ENCODE measurements around the gene CDC14B. TPM values are rescaled to one million over a fixed set of nuclear protein-coding genes. Genes with fewer than 3 reads are reported as not detected.

Gene CDC14B
- total RNA-seq, 1 donor, result 26.8 TPM

DNA sequence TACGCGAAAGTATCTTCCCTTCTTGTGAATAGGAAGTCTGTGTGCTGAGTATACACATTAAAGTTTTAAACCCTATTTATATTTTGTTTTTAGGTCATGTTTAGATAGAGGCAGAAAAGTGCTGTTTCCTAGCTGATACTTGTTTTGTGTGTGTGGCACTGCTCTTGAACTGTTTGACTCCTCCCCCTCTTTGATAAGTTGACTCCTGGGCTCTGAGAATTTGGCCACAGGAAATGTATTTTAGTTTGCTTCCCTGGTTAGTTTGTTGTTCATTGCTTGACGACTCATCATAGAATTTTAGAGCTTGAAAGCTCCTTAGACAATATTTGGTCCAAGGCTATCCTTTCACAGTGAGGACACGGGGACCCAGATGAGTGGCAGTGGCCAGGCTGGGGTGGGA, 2.0 kb upstream of the CDC14B start:
- no peak for DNase-seq (ENCODE audit: low read depth)
- TF ChIP-seq, protein P1, sequence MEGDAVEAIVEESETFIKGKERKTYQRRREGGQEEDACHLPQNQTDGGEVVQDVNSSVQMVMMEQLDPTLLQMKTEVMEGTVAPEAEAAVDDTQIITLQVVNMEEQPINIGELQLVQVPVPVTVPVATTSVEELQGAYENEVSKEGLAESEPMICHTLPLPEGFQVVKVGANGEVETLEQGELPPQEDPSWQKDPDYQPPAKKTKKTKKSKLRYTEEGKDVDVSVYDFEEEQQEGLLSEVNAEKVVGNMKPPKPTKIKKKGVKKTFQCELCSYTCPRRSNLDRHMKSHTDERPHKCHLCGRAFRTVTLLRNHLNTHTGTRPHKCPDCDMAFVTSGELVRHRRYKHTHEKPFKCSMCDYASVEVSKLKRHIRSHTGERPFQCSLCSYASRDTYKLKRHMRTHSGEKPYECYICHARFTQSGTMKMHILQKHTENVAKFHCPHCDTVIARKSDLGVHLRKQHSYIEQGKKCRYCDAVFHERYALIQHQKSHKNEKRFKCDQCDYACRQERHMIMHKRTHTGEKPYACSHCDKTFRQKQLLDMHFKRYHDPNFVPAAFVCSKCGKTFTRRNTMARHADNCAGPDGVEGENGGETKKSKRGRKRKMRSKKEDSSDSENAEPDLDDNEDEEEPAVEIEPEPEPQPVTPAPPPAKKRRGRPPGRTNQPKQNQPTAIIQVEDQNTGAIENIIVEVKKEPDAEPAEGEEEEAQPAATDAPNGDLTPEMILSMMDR (IDR thresholded peaks at IDR 0.05; ENCODE audit: insufficient read depth, low read depth, low read length), result no peak
- H3K4me3 ChIP-seq (ENCODE audit: low read depth, low read length), result no peak overlapping the region

DNA sequence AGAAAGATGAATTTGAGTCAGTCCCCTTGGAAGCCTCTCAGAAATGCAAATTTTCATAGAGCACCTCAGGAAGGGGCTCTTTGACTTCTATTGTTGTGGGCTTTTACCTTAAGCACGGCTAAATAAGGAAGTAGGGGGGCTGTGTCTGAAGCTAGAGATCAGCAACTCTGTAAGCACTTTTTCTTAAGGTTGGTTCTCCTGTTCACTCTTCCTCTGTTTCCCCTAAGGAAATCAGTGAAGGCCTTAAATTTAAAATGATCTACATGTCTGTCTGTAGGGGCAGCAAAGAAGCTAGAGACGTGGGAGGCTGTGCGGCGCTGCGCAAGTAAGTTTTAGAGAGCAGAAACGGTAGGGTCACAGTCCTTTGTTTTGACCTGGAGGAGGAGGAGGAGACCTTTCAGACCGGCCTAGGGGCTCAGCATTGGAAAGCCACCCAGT, 1.2 kb upstream of the CDC14B start:
- no peak for DNase-seq (ENCODE audit: low read depth)
- TF ChIP-seq, protein P1 (IDR thresholded peaks at IDR 0.05; ENCODE audit: insufficient read depth, low read depth, low read length), result no peak
- H3K4me3 ChIP-seq (ENCODE audit: low read depth, low read length), result no peak overlapping the region

DNA sequence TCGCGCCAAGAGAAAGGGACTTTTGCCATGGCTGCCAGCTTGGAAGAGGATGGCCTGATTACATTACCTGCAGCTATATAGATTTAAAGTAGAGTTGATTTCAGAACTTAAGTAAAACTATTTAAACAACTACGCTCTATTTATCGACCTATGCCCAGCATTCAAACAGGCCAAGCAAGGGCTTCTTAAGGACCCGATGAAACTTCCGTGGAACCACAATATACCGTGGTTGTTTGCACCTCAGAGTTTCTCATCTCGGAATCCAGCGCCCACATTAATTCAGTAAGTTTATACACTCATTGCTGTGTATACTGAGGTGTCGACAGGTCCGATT, 505 bp upstream of the CDC14B start:
- DNase-seq (ENCODE audit: low read depth), result no peak
- H3K4me3 ChIP-seq (ENCODE audit: low read depth, low read length), result peak overlapping the region; percentile 60
- TF ChIP-seq, protein P1 (IDR thresholded peaks at IDR 0.05; ENCODE audit: insufficient read depth, low read depth, low read length), result no peak

DNA sequence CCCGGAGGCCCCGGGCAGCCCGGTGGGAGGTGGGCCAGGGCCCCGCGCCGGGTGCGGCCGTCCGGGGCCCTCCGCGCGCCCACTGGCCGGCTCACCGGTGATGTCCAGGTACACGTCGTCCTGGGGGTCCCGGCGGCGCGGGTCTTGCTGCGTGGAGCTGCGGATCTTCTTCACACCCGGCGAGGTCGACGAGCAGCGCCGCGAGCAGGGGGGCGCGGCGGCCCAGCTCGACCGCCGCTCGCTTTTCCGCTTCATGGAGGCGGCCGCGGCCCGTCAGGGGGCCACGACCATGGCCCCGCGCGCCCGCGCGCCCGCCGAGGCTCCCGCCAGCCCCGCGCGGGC, 548 bp downstream of the CDC14B start:
- no peak for DNase-seq (ENCODE audit: low read depth)
- TF ChIP-seq, protein P1 (IDR thresholded peaks at IDR 0.05; ENCODE audit: insufficient read depth, low read depth, low read length), result no peak

DNA sequence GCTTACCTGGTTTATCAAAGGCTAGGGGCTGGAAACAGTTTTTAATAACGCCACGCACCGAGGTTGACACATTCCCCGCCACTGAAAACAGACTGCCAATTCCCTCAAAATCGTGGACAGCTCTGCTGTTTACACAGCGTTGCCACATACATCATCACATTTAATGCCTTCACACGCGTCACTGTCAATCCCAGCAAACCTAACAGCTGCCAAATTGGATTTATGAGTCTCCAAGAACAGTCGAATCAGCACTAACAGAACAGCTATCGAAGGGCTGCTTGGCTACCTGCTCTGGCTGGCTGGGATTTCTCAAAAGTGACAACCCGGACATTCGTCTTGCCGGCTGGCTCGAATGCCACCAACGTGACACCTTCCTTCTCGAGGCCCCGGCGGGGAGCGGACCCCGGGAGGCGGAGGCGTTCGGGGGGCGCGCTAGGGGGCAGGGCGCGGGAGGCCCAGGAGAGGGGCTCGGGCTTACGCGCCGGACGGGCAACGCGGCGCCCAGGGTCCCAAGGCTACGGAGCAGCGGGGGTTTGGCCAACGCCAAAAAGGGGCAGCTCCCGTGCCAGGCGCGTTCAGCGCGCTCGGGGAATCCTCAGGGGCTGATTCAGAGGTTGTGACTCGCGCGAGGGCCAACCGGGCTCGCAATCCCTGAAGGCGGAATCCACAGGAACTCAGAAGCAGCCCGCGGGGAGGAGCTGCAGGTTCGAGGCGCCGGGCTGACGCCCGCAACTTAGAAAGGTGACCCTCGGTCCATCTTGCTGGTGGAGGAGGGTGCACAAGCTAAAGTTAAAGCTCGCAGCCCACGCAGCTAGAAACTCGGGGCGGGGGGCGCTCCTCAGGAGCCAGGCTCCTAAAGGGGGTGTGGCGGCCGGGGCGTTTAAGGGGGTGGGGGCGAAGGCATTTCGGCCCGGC, 1.2 kb downstream of the CDC14B start:
- H3K4me3 ChIP-seq (ENCODE audit: low read depth, low read length), result peak overlapping the region; percentile 68
- TF ChIP-seq, protein P1 (IDR thresholded peaks at IDR 0.05; ENCODE audit: insufficient read depth, low read depth, low read length), result no peak
- peak; percentile 37 for DNase-seq (ENCODE audit: low read depth)

More for the DNA sequence above, 548 bp downstream of the CDC14B start:
- H3K4me3 ChIP-seq (ENCODE audit: low read depth, low read length), result peak overlapping the region; percentile 68

DNA sequence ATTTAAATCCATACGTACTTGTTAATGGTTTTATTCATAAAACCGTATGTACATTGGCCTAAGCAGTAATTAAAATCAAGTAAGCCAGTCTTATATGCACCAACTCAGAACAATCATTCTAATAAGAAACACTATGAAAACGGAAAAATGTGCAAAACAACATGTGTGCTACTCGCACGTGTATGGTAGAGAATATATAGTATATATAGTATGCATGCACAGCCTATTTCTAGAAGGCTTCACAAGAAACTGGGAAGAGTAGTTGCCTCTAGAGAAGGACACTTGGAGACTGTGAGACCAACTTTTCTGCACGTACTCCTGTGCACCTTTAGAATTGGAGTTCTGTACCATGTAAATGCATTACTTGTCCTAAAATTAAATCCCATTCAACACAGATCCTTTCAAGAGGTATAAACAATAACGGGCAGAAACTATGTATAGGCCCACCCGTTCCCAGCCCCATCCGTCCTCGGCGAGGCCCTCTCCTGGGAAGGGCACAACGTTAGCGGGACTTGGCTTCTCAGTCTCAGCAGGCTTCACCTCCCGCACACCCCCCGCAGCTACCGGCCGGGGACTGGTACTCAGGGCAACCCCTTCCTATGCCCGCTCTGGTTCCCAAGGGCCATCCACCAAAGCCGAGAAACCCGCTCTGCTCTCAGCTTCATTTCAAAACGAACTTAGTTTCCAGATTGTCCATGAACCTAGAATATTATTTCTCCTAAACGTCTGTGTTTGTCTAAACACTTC, 2.0 kb downstream of the CDC14B start:
- no peak for DNase-seq (ENCODE audit: low read depth)
- no peak overlapping the region for H3K4me3 ChIP-seq (ENCODE audit: low read depth, low read length)

More for the DNA sequence above, 2.0 kb downstream of the CDC14B start:
- TF ChIP-seq, protein P1 (IDR thresholded peaks at IDR 0.05; ENCODE audit: insufficient read depth, low read depth, low read length), result no peak

Data from fibroblast of villous mesenchyme (primary cell).